ENCODE data around the gene GFRA3. TPM values are rescaled to one million over a fixed set of nuclear protein-coding genes. Genes with fewer than 3 reads are reported as not detected.

GFRA3 gene
- total RNA-seq, 1 donor from 2014 or later = 0.90 TPM

GRCh38 chr5:138275895-138276294 is 1.5 kb upstream of the GFRA3 start:
- Histone ChIP-seq H3K4me3 (no peak overlapping the region), H3K27me3 (peaks cover 10% of the 10 kb centered on the region), H3K27ac (no peak overlapping the region), H3K36me3 (no peaks in the 10 kb centered on the region), H3K9me3 (no peaks in the 10 kb centered on the region), H3K4me1 (peaks cover 15% of the 10 kb centered on the region)
- DNase-seq = no peak
- TF ChIP-seq CTCF (IDR thresholded peaks at IDR 0.05) = no peak
- no peak for ATAC-seq
- intact Hi-C loops (cut with DNase I) = no loop called here

GRCh38 chr5:138275379-138275782 is 960 bp upstream of the GFRA3 start:
- Histone ChIP-seq H3K4me1 (peaks cover 15% of the 10 kb centered on the region), H3K27me3 (peaks cover 10% of the 10 kb centered on the region)
- intact Hi-C loops (cut with DNase I) = no loop called here

GRCh38 chr5:138273834-138274188 is 610 bp downstream of the GFRA3 start:
- no peaks in the 10 kb centered on the region for H3K9me3 ChIP-seq
- peak overlapping the region; percentile 45 for H3K4me3 ChIP-seq
- H3K4me1 ChIP-seq = peaks cover 15% of the 10 kb centered on the region
- ATAC-seq (no peak), DNase-seq (no peak)
- H3K27ac ChIP-seq = no peak overlapping the region
- no peak for TF ChIP-seq CTCF (IDR thresholded peaks at IDR 0.05)
- H3K36me3 ChIP-seq = no peaks in the 10 kb centered on the region
- intact Hi-C loops (cut with DNase I) = no loop called here
- H3K27me3 ChIP-seq = peaks cover 10% of the 10 kb centered on the region

More at GRCh38 chr5:138275379-138275782, 960 bp upstream of the GFRA3 start:
- H3K27ac ChIP-seq = no peak overlapping the region
- ATAC-seq (no peak), DNase-seq (no peak)
- no peaks in the 10 kb centered on the region for H3K9me3 ChIP-seq
- H3K4me3 ChIP-seq = no peak overlapping the region
- H3K36me3 ChIP-seq = no peaks in the 10 kb centered on the region
- TF ChIP-seq CTCF (IDR thresholded peaks at IDR 0.05) = no peak

GRCh38 chr5:138272681-138273080 is 1.7 kb downstream of the GFRA3 start:
- DNase-seq = no peak
- TF ChIP-seq CTCF (IDR thresholded peaks at IDR 0.05) = no peak
- peaks cover 15% of the 10 kb centered on the region for H3K4me1 ChIP-seq
- no peak for ATAC-seq
- intact Hi-C loops (cut with DNase I) = no loop called here
- no peaks in the 10 kb centered on the region for H3K36me3 ChIP-seq
- no peaks in the 10 kb centered on the region for H3K9me3 ChIP-seq
- H3K27me3 ChIP-seq = peaks cover 10% of the 10 kb centered on the region
- no peak overlapping the region for H3K27ac ChIP-seq
- no peak overlapping the region for H3K4me3 ChIP-seq

GRCh38 chr5:138271281-138271680 is 3.1 kb downstream of the GFRA3 start:
- ATAC-seq (no peak), DNase-seq (no peak)
- no peak for TF ChIP-seq CTCF (IDR thresholded peaks at IDR 0.05)
- Histone ChIP-seq H3K4me1 (peaks cover 15% of the 10 kb centered on the region), H3K9me3 (no peaks in the 10 kb centered on the region), H3K27ac (no peak overlapping the region), H3K27me3 (peaks cover 10% of the 10 kb centered on the region), H3K36me3 (no peaks in the 10 kb centered on the region), H3K4me3 (no peak overlapping the region)
- intact Hi-C loops (cut with DNase I) = no loop called here

- no peak overlapping the region for H3K4me3 ChIP-seq
Observed at GRCh38 chr5:138264183-138264582, 10.2 kb downstream of the GFRA3 start.

More at GRCh38 chr5:138264183-138264582, 10.2 kb downstream of the GFRA3 start:
- TF ChIP-seq CTCF (IDR thresholded peaks at IDR 0.05) = no peak
- no peak for DNase-seq
- Histone ChIP-seq H3K9me3 (no peaks in the 10 kb centered on the region), H3K36me3 (no peaks in the 10 kb centered on the region), H3K27me3 (no peaks in the 10 kb centered on the region), H3K4me1 (no peaks in the 10 kb centered on the region), H3K27ac (no peak overlapping the region)
- no peak for ATAC-seq
- intact Hi-C loops (cut with DNase I) = no loop called here
